ENCODE data around the gene N4BP2L2. TPM values are rescaled to one million over a fixed set of nuclear protein-coding genes. Genes with fewer than 3 reads are reported as not detected.

Gene N4BP2L2
- total and polyA plus RNA-seq, 2 of the 13 experiments (the other 11 are each of a cell fraction or from before 2014, with no cell fraction given), result 58.9 to 81.2 TPM

GRCh38 chr13:32503727-32504126 is 34.9 kb downstream of the N4BP2L2 start (continued):
- no peak for TF ChIP-seq GLMP (CRISPR knock-in tag; IDR thresholded peaks at IDR 0.05; ENCODE audit: borderline replicate concordance)
- no peak for TF ChIP-seq CBX5 (CRISPR knock-in tag; IDR thresholded peaks at IDR 0.05; ENCODE audit: borderline replicate concordance)
- peak; percentile 24; the same call in 1 of the 2 replicates for TF ChIP-seq THAP11 (CRISPR knock-in tag; IDR thresholded peaks at IDR 0.05)
- TF ChIP-seq RARA (CRISPR knock-in tag; IDR thresholded peaks at IDR 0.05), result peak; percentile 97
- TF ChIP-seq THRA (CRISPR knock-in tag; IDR thresholded peaks at IDR 0.05; ENCODE audit: borderline replicate concordance), result 0 out of 2 replicates have a peak, but pooled peaks have one; percentile 45
- TF ChIP-seq, protein P1, sequence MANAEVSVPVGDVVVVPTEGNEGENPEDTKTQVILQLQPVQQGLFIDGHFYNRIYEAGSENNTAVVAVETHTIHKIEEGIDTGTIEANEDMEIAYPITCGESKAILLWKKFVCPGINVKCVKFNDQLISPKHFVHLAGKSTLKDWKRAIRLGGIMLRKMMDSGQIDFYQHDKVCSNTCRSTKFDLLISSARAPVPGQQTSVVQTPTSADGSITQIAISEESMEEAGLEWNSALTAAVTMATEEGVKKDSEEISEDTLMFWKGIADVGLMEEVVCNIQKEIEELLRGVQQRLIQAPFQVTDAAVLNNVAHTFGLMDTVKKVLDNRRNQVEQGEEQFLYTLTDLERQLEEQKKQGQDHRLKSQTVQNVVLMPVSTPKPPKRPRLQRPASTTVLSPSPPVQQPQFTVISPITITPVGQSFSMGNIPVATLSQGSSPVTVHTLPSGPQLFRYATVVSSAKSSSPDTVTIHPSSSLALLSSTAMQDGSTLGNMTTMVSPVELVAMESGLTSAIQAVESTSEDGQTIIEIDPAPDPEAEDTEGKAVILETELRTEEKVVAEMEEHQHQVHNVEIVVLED (CRISPR knock-in tag; IDR thresholded peaks at IDR 0.05; ENCODE audit: borderline replicate concordance), result no peak
- TF ChIP-seq, protein P2, sequence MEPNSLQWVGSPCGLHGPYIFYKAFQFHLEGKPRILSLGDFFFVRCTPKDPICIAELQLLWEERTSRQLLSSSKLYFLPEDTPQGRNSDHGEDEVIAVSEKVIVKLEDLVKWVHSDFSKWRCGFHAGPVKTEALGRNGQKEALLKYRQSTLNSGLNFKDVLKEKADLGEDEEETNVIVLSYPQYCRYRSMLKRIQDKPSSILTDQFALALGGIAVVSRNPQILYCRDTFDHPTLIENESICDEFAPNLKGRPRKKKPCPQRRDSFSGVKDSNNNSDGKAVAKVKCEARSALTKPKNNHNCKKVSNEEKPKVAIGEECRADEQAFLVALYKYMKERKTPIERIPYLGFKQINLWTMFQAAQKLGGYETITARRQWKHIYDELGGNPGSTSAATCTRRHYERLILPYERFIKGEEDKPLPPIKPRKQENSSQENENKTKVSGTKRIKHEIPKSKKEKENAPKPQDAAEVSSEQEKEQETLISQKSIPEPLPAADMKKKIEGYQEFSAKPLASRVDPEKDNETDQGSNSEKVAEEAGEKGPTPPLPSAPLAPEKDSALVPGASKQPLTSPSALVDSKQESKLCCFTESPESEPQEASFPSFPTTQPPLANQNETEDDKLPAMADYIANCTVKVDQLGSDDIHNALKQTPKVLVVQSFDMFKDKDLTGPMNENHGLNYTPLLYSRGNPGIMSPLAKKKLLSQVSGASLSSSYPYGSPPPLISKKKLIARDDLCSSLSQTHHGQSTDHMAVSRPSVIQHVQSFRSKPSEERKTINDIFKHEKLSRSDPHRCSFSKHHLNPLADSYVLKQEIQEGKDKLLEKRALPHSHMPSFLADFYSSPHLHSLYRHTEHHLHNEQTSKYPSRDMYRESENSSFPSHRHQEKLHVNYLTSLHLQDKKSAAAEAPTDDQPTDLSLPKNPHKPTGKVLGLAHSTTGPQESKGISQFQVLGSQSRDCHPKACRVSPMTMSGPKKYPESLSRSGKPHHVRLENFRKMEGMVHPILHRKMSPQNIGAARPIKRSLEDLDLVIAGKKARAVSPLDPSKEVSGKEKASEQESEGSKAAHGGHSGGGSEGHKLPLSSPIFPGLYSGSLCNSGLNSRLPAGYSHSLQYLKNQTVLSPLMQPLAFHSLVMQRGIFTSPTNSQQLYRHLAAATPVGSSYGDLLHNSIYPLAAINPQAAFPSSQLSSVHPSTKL (CRISPR knock-in tag; IDR thresholded peaks at IDR 0.05), result peak; percentile 73
- no peak for TF ChIP-seq MBD4 (IDR thresholded peaks at IDR 0.05; ENCODE audit: borderline replicate concordance, low read length)
- no peak for TF ChIP-seq MYNN (CRISPR knock-in tag; IDR thresholded peaks at IDR 0.05; ENCODE audit: low read depth)
- 0 out of 2 replicates have a peak, but pooled peaks have one; percentile 10 for TF ChIP-seq FOXK1 (CRISPR knock-in tag; IDR thresholded peaks at IDR 0.05; ENCODE audit: borderline replicate concordance, low read depth)
